ENCODE data around the gene SPEM1.

DNA sequence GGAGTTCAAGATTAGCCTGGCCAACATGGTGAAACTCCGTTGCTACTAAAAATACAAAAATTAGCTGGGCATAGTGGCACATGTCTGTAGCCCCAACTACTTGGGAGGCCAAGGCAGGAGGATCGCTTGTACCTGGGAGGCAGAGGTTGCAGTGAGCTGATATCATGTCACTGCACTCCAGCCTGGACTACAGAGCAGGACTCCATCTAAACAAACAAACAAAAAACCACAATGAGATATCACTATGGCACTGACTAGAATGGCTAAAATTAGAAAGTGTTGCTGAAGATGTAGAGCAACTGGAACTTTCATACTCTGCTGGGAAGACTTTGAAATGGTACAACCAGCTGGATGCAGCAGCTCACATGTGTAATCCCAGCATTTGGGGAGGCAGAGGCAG is 45.8 kb upstream of the SPEM1 start:
- no peak for TF ChIP-seq SMAD1 (IDR thresholded peaks at IDR 0.05; ENCODE audit: low read depth, partially characterized antibody)
- no peak for TF ChIP-seq SREBF2 (IDR thresholded peaks at IDR 0.05; ENCODE audit: low read length)
- no peak for TF ChIP-seq BRCA1 (IDR thresholded peaks at IDR 0.05; ENCODE audit: low read depth, low read length)
- no peak for TF ChIP-seq RAD21 (IDR thresholded peaks at IDR 0.05; ENCODE audit: insufficient read depth, low read depth, low read length)

Measured in GM12878 (cell line).